D721Med (cell line): ENCODE results near the gene HELB.
"Not testable (repeated sequence)": the region's sequence is repeated elsewhere in the genome, so short reads cannot be mapped to it uniquely, and the experiment has no call there.

Source experiments
- DNase-seq: peaks from one replicate; pipeline ENCODE4 v3.0.0; 2011; ENCODE audit warnings: low spot score; ENCODE audit not compliant: insufficient read length
- FAIRE-seq: peaks from 2 replicates; lab custom pipeline; 2011; peaks lifted over from hg19 to GRCh38; lab: Jason Lieb, UNC
- TF ChIP-seq, protein P1 (sequence below): IDR thresholded peaks from 2 replicates; pipeline ENCODE4 v1.5.1; 2012; ENCODE audit warnings: mild to moderate bottlenecking, control low read depth; ENCODE audit not compliant: insufficient read depth; ENCODE audit errors: missing control alignments

The HELB gene

DNA sequence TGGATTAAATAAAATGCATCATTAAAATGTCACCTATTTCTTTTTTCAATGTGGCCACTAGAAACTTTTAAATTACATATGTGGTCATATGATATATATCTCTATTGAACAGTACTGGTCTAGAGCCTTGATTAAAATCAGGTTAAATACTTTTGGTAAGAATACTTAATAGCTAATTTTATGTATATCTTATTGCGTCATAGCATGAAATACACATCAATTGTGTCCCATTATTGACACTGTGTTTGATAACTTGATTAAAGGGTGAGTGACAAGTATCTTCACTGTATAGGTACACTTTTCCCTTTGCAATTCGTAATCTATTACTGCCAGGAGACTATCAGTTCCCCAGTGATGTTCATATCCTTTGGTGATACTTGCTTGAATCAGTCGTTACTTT, 4.4 kb upstream of the HELB start:
- FAIRE-seq (no peak), DNase-seq (no peak)
- TF ChIP-seq, protein P1, sequence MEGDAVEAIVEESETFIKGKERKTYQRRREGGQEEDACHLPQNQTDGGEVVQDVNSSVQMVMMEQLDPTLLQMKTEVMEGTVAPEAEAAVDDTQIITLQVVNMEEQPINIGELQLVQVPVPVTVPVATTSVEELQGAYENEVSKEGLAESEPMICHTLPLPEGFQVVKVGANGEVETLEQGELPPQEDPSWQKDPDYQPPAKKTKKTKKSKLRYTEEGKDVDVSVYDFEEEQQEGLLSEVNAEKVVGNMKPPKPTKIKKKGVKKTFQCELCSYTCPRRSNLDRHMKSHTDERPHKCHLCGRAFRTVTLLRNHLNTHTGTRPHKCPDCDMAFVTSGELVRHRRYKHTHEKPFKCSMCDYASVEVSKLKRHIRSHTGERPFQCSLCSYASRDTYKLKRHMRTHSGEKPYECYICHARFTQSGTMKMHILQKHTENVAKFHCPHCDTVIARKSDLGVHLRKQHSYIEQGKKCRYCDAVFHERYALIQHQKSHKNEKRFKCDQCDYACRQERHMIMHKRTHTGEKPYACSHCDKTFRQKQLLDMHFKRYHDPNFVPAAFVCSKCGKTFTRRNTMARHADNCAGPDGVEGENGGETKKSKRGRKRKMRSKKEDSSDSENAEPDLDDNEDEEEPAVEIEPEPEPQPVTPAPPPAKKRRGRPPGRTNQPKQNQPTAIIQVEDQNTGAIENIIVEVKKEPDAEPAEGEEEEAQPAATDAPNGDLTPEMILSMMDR: no peak

DNA sequence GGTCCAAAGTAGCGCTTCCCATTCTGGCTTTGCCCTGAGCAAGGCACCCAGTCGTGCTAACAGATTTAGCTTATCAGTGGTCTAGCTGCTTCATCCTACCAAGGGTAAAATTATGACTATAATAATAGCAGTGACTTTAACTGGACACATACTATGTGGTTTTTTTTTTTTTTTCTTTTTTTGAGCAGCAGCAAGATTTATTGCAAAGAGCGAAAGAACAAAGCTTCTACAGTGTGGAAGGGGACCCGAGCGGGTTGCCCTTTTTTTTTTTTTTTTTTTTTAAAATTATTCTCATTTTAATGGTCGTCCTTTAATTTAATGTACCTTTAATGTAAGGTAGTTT, 505 bp downstream of the HELB start:
- TF ChIP-seq, protein P1: no peak
- FAIRE-seq: no peak
- DNase-seq: no peak

DNA sequence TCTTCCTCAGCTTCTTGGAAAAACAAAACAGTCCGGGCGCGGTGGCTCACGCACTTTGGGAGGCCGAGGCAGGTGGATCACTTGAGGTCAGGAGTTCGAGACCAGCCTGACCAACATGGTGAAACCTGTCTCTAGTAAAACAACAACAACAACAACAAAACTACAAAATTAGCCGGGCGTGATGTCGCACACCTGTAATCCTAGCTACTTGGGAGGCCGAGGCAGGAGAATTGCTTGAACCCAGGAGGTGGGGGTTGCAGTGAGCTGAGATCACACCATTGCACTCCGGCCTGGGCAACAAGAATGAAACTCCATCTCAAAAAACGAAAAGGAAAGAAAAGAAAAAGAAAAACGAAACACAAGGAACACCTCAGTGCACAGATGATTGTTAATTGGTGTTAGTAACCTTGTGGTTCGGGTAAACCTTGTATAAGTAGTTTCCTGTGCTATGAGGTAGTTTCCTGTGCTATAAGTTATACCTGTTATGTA, 1.1 kb downstream of the HELB start:
- FAIRE-seq: not testable (repeated sequence)

DNA sequence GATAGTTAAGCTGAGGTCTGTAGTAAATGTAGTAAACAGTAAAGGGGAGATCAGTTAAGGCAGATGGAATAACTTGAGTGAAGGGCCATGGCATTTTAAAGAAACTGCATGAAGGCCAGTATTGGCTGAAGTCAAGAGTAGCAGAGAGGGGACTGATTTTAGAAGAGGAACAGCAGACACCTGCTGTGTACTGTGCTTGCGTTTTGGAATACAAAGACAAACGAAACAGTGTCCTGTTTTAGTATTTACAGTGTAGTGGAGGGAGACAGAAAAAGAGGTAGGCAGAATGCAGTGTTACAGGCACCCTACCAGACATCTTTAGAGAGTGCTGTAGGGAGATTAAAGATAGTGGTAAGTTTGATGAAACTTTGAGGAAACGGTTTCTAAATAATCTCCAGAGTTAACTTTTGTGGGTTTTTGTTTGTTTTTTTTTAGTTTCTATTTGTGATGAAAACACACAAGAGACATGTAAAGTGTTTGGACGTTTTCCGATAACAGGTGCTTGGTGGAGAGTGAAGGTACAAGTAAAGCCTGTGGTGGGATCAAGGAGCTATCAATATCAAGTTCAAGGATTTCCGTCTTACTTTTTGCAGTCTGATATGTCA, 2.1 kb downstream of the HELB start:
- FAIRE-seq (no peak), DNase-seq (no peak)
- TF ChIP-seq, protein P1: no peak

More for the DNA sequence above, 1.1 kb downstream of the HELB start:
- not testable (repeated sequence) for DNase-seq

DNA sequence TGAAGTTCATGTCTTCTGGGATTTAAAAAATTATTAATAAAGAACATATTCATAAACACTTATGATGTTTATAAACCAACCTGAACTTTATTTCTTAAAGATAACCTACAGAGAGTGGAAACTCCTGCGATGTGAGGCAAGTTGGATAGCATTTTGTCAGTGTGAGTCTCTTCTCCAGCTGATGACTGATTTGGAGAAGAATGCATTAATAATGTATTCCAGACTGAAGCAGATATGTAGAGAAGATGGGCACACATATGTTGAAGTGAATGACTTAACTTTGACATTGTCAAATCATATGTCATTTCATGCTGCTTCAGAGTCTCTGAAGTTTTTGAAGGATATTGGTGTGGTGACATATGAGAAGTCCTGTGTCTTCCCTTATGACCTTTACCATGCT, 7.3 kb downstream of the HELB start:
- TF ChIP-seq, protein P1: no peak
- no peak for FAIRE-seq
- DNase-seq: no peak

DNA sequence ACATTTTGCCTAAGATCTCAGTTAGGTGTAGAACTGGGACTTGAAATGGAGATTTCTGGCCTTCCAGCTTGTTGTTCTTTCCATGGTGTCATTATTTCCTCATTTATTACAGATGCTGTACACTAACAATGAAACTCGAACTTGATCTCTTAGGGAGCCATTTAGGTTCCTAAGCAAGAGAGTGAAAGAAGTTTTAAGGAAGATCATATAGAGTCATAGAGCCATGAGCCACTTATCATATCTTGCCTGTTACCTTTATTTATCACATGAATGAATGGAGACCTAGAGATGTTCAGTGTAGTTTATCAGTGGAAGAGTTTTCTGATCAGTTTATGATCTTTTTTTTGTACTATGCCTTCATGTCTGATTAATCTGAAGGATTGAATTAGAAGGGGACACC, 9.9 kb downstream of the HELB start:
- DNase-seq (no peak), FAIRE-seq (no peak)
- TF ChIP-seq, protein P1: no peak

DNA sequence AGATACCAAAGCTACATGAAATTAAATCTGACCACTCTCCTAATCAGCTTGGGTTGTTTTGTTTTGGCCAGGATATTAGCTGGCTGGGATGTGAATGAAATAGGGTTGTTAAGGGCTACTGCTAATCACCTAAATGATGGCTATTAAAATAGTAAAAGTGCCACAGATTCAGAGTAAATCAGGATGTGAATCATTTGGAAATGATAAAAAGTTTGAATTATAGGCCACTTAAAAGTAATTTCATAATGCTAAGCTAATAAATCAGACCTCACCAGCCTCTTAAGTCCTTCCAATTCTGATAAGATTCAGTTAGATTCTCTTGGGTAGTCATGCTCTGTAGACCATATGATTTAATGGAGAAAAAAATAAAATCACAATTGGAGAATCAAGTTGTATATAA, 12.0 kb downstream of the HELB start:
- FAIRE-seq (no peak), DNase-seq (no peak)
- TF ChIP-seq, protein P1: no peak
